ENCODE results near the gene STK16. TPM values are rescaled to one million over a fixed set of nuclear protein-coding genes. Genes with fewer than 3 reads are reported as not detected.
A peak's percentile ranks its signal among the peaks of the same experiment; 100 is the strongest.
"Not testable (repeated sequence)": the region's sequence is repeated elsewhere in the genome, so short reads cannot be mapped to it uniquely, and the experiment has no call there.

The STK16 gene, protein sequence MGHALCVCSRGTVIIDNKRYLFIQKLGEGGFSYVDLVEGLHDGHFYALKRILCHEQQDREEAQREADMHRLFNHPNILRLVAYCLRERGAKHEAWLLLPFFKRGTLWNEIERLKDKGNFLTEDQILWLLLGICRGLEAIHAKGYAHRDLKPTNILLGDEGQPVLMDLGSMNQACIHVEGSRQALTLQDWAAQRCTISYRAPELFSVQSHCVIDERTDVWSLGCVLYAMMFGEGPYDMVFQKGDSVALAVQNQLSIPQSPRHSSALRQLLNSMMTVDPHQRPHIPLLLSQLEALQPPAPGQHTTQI
- 48.3 and 50.8 TPM in 2 replicates for total RNA-seq

DNA sequence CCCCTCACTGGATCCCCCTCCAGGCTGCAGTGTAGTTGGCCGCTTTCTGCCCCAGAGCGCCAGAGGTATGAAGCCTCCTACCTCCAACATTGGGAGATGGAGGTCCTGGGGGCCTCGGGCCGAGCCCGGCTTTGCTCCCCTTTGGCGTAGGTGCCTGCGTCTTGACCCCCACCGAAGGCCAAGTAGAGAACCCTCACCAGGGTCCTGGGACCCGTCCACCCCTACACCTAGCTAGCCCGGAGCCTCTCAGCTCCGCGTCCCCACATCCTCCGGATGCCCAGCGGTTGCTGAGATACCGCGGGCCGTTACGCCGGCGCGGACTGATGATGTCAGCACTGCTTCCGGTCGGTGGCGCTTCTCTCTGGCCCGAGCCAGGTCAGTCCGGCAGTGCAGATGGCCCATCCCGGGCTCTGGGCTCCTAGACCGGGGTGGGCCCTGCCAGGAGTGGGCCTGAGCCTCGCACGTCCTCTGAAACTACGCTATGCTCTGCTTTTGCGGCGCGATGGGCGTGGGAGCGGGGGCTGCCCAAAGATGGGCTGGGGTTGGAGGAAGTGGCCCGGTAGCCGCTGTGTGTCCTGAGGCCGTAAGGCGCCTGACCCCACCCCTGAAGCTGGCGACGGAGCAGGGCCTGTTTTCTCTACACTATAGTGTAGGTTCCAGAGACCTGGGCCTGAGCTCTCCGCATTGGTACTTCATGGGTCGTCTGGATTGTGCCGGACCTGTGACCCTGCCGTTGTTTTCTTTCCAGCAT is at the start of gene STK16, which contains the start of gene GLB1L:
TSS of gene STK16 (plus strand) at position 332 of the 751 bp plus-strand sequence. CDS start 521 bp downstream, outside the sequence.
TSS of gene GLB1L (minus strand) at position 297 of the 751 bp plus-strand sequence. CDS start 1,871 bp downstream, outside the sequence.
- FAIRE-seq (no peak), DNase-seq (ENCODE audit: low read depth) (peak; percentile 70)
- peaks cover 10% of the 10 kb centered on the region for H3K36me3 ChIP-seq (ENCODE audit: control insufficient read depth, insufficient read depth, low read length)
- peak within 1 kb of the TSS; percentile 57 for H3K4me3 ChIP-seq (ENCODE audit: low read depth, low read length)
- TF ChIP-seq, protein P1, sequence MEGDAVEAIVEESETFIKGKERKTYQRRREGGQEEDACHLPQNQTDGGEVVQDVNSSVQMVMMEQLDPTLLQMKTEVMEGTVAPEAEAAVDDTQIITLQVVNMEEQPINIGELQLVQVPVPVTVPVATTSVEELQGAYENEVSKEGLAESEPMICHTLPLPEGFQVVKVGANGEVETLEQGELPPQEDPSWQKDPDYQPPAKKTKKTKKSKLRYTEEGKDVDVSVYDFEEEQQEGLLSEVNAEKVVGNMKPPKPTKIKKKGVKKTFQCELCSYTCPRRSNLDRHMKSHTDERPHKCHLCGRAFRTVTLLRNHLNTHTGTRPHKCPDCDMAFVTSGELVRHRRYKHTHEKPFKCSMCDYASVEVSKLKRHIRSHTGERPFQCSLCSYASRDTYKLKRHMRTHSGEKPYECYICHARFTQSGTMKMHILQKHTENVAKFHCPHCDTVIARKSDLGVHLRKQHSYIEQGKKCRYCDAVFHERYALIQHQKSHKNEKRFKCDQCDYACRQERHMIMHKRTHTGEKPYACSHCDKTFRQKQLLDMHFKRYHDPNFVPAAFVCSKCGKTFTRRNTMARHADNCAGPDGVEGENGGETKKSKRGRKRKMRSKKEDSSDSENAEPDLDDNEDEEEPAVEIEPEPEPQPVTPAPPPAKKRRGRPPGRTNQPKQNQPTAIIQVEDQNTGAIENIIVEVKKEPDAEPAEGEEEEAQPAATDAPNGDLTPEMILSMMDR (IDR thresholded peaks at IDR 0.05; ENCODE audit: insufficient read depth, low read length, severe bottlenecking) = no peak
- H3K27me3 ChIP-seq (ENCODE audit: control insufficient read depth, insufficient read depth, low read length) = no peaks in the 10 kb centered on the region

DNA sequence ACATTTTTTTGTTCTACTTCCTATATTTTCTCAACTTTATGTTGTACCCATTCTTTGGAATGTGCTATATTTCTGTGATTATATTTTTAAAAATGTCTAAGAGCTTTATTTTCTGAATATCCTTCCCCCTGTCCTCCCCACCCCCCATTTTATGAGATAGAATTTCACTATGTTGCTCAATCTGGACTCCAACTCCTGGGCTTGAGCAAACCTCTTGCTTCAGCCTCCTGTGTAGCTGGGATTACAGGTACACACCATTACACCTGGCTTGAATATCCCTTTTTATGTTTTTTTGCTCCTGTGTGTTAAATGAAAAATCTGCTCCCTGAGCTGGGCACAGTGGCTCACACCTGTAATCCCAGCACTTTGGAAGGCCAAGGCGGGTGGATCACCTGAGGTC is 47.9 kb upstream of the STK16 start:
- H3K4me3 ChIP-seq (ENCODE audit: low read depth, low read length) = no peak overlapping the region
- no peak for DNase-seq (ENCODE audit: low read depth)
- no peak for FAIRE-seq
- no peaks in the 10 kb centered on the region for H3K36me3 ChIP-seq (ENCODE audit: control insufficient read depth, insufficient read depth, low read length)
- no peaks in the 10 kb centered on the region for H3K27me3 ChIP-seq (ENCODE audit: control insufficient read depth, insufficient read depth, low read length)
- TF ChIP-seq, protein P1 (IDR thresholded peaks at IDR 0.05; ENCODE audit: insufficient read depth, low read length, severe bottlenecking) = no peak

DNA sequence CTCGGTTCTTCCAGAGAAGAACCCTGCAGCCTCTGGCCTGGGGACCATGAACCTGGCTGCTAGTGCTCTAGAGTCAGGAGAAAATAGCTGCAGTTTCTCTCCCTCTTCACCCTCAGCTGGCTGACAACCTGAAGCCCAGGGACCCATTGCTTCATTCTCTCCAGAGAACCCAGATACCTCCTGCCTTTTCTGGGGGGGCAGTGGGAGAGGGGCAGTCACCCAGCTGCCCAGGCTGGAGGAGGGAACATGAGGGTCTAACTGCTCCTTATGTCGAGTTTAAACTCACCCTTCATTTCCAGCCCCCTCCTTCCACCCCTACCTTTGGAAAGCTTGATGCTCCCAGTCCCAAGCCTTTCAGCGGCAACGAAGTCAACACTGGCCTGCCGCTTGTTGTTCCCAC is 46.3 kb upstream of the STK16 start:
- DNase-seq (ENCODE audit: low read depth) (no peak), FAIRE-seq (no peak)
- Histone ChIP-seq H3K4me3 (ENCODE audit: low read depth, low read length) (no peak overlapping the region), H3K36me3 (ENCODE audit: control insufficient read depth, insufficient read depth, low read length) (no peaks in the 10 kb centered on the region), H3K27me3 (ENCODE audit: control insufficient read depth, insufficient read depth, low read length) (no peaks in the 10 kb centered on the region)
- TF ChIP-seq, protein P1 (IDR thresholded peaks at IDR 0.05; ENCODE audit: insufficient read depth, low read length, severe bottlenecking) = no peak

DNA sequence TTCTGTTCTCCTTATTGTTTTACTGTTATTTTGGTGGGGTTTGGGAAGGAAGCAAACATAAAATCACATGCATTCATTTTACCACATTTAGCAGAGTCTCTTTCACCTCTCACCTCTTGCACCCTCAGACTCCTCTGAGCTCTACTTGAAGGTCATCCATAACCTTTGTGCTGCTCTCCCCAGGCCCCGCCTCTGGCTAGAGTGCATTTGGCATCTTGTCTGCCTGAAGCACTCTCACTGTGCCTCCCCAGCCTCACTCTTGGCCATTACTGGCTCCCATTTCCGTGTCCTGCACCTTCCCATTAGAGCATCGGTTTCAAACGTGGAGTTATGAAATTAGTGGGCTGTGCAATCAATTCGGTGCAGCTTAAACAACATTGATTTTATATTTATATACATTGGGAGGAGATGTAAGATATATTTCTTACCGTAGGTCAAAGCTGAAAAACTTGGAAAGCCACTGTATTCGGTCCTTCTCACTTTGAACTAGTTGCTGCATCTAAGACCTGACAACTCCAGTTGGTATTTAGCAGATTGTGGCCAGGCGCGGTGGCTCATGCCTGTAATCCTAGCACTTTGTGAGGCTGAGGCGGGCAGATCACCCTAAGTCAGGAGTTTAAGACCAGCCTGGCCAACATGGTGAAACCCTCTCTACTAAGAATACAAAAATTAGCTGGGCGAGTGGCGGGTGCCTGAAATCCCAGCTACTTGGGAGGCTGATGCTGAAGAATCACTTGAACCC is 45.6 kb upstream of the STK16 start:
- no peaks in the 10 kb centered on the region for H3K36me3 ChIP-seq (ENCODE audit: control insufficient read depth, insufficient read depth, low read length)
- H3K27me3 ChIP-seq (ENCODE audit: control insufficient read depth, insufficient read depth, low read length) = no peaks in the 10 kb centered on the region
- TF ChIP-seq, protein P1 (IDR thresholded peaks at IDR 0.05; ENCODE audit: insufficient read depth, low read length, severe bottlenecking) = no peak
- DNase-seq (ENCODE audit: low read depth) (no peak), FAIRE-seq (no peak)
- H3K4me3 ChIP-seq (ENCODE audit: low read depth, low read length) = no peak overlapping the region

DNA sequence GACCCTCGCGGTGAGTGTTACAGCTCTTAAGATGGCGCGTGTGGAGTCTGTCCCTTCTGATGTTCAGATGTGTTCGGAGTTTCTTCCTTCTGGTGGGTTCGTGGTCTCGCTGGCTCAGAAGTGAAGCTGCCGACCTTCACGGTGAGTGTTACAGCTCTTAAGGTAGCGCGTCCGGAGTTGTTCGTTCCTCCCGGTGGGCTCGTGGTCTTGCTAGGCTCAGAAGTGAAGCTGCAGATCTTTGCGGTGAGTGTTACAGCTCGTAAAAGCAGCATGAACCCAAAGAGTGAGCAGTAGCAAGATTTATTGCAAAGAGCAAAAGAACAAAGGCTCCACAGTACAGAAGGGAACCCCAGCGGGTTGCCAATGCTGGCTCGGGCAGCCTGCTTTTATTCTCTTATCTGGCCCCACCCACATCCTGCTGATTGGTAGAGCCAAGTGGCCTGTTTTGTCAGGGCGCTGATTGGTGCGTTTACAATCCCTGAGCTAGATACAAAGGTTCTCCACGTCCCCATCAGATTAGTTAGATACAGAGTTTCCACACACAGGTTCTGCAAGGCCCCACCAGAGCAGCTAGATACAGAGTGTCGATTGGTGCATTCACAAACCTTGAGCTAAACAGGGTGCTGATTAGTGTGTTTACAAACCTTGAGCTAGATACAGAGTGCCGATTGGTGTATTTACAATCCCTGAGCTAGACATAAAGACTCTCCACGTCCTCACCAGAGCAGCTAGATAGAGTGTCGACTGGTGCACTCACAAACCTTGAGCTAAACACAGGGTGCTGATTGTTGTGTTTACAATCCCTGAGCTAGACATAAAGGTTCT is 44.6 kb upstream of the STK16 start:
- H3K36me3 ChIP-seq (ENCODE audit: control insufficient read depth, insufficient read depth, low read length); H3K27me3 ChIP-seq (ENCODE audit: control insufficient read depth, insufficient read depth, low read length); DNase-seq (ENCODE audit: low read depth); H3K4me3 ChIP-seq (ENCODE audit: low read depth, low read length); FAIRE-seq: not testable (repeated sequence)

DNA sequence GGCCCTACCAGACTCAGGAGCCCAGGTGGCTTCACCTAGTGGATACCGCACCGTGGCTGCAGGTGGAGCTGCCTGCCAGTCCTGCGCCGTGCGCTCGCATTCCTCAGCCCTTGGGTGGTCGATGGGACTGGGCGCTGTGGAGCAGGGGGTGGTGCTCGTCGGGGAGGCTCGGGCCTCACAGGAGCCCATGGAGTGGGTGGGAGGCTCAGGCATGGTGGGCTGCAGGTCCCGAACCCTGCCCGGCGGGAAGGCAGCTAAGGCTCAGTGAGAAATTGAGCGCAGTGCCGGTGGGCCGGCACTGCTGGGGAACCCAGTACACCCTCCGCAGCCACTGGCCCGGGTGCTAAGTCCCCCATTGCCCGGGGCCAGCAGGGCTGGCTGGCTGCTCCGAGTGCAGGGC is 43.9 kb upstream of the STK16 start:
- H3K36me3 ChIP-seq (ENCODE audit: control insufficient read depth, insufficient read depth, low read length); H3K27me3 ChIP-seq (ENCODE audit: control insufficient read depth, insufficient read depth, low read length); H3K4me3 ChIP-seq (ENCODE audit: low read depth, low read length); DNase-seq (ENCODE audit: low read depth); FAIRE-seq: not testable (repeated sequence)
